GM21360 (cell line): Measurements from ENCODE around the gene CIRBP.

Experiments
- ATAC-seq: cut with Tn5 transposase; IDR thresholded peaks from one replicate; pipeline ENCODE4 v1.9.1; 2021; ENCODE audit warnings: mild to moderate bottlenecking, moderate library complexity; ENCODE audit not compliant: unreplicated experiment

Gene CIRBP

DNA sequence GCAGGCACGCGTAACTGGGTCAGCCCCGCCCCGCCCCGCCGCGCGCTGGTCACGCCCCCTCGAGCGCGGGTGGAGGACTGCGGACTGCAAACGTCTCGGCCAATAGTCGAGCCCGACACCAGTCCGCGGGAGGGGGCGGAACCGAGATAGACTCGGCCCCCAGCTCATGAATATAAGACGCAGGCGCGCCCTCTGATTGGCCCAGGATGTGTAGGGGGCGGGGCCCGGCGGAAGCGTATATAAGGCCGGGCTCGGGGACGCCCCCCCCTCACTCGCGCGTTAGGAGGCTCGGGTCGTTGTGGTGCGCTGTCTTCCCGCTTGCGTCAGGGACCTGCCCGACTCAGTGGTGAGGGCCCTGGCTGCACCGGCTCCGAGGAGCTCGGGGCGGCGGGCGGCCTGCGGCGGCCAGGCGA is at the start of gene CIRBP:
Gene CIRBP (plus strand): TSS at position 268 of the 413 bp plus-strand sequence. CDS start 1,602 bp downstream, outside the sequence.
- peak; percentile 44 for ATAC-seq

GRCh38 chr19:1219786-1220476 is 49.2 kb upstream of the CIRBP start:
- no peak for ATAC-seq

DNA sequence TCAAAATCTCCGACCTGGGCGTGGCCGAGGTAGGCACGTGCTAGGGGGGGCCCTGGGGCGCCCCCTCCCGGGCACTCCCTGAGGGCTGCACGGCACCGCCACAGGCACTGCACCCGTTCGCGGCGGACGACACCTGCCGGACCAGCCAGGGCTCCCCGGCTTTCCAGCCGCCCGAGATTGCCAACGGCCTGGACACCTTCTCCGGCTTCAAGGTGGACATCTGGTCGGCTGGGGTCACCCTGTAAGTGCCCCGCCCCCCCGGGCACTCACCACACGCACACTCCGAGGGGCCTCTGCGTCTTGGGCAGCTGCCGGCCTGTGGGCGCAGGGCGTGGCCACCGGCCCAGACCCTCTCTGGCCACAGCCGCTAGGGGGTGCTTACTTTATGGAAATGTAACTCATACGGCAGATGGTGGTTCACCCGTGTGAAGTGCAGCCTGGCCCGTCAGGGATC is 48.6 kb upstream of the CIRBP start:
- no peak for ATAC-seq

- ATAC-seq: no peak
Measured at GRCh38 chr19:1220976-1221903, 47.9 kb upstream of the CIRBP start.

DNA sequence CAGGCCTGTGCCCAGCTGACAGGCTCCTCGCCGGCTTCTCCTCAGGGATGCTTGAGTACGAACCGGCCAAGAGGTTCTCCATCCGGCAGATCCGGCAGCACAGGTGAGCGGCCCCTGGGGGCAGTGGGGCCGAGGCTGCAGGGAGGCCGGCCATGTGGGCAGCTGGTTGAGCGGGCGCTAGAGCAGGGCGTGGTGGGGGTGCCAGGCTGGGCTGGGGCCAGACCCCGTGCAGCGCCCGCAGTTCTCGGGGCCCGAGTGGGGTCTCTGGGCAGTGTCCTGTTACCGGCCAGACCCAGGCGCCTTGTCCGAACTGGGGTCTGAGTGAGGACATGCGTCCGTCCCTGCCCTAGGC is 47.3 kb upstream of the CIRBP start:
- ATAC-seq: no peak

- ATAC-seq: no peak
Measured at GRCh38 chr19:1222394-1222793, 46.7 kb upstream of the CIRBP start.

DNA sequence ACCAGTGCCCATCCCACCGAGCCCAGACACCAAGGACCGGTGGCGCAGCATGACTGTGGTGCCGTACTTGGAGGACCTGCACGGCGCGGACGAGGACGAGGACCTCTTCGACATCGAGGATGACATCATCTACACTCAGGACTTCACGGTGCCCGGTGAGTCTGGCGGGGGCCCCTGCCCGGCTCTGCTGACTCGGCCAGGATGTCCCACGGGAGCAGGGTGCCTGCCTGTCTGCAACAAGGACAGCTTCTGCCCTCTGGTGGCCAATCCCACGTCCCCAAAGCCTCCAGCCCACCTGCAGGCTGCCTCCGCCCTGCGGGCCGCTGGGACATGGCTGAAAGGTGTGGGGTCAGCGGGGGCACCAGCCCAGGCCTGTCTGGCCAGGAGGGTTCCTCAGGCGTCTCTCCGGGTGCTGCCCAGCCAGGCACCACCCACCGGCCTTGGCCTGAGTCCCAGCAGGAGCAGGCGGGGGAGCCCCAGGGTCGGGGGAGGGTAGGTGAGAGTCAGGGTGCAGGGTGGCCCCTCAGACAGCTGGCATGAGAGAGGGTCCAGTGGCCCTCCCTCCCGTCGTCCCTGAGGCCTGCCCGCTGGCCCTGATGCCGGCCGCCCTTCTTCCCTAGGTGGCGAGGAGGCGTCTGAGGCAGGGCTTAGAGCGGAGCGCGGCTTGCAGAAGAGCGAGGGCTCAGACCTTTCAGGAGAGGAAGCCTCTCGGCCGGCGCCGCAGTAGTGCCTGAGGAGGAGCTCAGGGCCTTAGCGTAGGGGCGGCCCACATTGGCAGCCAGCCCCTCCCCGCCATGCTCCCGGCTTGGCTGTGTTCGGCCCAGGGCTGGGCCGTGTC is 45.9 kb upstream of the CIRBP start:
- ATAC-seq: no peak

DNA sequence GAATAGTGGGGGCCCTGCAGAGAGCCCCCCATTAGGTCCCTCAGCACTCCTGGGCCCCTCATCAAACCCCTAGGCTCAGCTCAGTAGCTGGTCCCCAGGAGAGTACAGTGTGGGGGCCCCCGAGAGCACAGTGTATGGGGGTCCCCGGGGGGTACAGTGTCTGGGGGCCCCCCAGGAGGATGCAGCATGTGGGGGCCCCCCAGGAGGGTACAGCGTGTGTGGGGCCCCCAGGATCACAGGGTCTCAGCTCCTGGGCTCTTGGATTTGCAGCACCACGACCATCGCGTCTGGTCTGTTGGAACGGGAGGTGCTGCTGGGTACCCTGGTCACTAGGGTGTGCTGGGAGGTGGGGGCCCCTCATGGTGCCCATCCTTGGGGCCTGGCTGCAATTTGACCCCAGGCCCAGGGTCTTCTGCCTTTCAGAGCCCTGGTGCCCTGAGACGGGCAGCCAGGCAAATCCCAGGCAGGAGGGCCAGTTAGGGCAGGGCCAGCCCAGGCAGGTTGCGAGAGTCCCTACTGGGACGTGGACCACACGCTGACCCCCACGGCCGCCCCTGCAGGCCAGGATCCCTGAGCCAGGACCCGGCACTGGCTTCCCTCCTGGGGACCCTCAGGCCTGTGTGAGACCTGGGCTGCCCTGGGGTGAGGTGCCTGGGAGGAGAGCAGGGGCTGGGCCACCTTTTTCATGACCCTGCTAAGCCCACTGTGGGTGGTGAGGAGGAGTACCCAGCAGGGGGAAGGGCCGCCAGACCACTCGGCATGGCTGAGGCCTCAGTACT is 44.9 kb upstream of the CIRBP start:
- no peak for ATAC-seq

GRCh38 chr19:1224847-1225246 is 44.3 kb upstream of the CIRBP start:
- ATAC-seq: no peak

DNA sequence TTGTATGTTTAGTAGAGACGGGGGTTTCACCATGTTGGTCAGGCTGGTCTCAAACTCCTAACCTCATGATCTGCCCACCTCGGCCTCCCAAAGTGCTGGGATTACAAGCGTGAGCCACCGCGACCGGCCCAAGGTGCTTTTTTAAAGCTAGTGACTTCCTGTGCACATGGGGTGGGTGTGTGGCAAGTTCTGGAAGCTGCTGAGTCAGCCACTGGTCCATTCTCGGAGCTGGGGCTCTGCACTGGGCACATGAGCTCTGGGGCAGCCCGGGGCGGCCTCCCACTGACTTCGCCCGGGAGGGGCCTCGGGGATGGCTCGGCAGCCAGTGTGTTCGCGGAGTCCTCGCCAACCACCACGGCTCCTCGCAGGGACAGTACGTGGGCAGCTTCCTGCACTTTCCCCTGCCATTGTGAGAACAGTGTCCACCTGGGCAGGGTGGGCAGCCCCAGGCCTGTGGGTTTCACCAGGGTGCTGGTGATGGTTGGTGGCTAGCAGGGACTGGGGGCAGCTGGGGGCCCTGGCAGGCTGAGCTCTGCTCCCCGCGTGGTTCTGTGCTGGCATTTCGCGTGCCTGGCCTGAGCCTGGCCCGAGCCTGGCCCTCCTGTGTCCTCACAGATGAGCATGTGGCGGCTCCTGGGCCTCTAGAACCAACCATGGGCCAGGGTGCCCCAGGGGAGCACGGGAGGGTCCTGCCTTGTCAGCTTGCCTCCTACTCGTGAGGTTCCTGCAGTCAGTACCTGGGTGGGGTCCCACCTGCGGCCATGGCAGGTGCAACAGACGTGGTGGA is 43.5 kb upstream of the CIRBP start:
- ATAC-seq: no peak

GRCh38 chr19:1226227-1226518 is 43.0 kb upstream of the CIRBP start:
- no peak for ATAC-seq

DNA sequence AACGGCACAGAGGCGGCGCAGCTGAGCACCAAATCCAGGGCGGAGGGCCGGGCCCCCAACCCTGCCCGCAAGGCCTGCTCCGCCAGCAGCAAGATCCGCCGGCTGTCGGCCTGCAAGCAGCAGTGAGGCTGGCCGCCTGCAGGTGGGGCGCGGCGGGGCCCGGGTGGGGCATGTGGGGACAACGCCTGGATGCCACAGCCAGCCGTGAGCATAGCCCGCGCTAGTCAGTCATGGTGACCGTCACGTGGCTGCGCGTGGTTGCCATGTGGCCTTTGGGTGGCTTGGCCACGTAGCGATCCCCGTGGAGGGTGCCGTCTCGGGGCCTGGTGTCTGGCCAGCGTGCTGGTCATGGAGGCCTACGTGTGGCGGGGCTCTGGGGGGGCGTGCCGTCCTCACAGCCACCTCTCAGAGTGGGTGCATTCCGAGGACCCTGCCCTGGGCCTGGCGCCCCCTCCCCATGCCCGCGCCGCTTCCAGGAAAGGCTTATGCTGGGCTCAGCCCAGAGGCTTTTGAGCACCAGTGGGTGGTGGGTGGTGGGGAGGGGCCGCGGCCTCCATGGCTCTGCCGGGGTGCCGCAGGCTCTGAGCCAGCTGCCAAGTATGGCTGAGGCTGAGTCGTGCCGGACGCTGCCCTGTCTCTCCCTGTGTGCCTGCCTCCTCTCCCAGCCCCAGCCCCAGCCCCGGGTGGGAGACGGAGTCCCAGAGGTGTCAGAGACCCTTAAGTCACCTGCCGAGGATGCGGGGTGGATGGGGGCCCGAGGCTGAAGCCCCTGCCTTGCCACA is 42.4 kb upstream of the CIRBP start:
- ATAC-seq: no peak

DNA sequence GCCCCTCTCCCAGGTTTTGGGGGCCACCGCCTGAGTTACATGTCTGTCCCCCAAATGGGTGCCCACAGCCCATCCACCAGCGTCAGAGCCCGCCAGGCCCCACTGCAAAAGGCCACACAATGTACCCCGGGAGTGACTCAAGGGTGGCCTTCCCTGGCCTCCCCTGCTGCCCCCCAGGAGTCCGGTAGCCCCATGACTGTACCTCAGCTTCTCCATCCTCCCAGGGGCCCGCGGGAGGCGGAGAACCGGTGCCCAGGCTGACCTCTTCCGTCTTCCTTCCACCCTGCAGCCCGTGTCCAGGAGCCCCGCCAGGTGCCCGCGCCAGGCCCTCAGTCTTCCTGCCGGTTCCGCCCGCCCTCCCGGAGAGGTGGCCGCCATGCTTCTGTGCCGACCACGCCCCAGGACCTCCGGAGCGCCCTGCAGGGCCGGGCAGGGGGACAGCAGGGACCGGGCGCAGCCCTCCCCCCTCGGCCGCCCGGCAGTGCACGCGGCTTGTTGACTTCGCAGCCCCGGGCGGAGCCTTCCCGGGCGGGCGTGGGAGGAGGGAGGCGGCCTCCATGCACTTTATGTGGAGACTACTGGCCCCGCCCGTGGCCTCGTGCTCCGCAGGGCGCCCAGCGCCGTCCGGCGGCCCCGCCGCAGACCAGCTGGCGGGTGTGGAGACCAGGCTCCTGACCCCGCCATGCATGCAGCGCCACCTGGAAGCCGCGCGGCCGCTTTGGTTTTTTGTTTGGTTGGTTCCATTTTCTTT is 41.7 kb upstream of the CIRBP start:
- no peak for ATAC-seq

DNA sequence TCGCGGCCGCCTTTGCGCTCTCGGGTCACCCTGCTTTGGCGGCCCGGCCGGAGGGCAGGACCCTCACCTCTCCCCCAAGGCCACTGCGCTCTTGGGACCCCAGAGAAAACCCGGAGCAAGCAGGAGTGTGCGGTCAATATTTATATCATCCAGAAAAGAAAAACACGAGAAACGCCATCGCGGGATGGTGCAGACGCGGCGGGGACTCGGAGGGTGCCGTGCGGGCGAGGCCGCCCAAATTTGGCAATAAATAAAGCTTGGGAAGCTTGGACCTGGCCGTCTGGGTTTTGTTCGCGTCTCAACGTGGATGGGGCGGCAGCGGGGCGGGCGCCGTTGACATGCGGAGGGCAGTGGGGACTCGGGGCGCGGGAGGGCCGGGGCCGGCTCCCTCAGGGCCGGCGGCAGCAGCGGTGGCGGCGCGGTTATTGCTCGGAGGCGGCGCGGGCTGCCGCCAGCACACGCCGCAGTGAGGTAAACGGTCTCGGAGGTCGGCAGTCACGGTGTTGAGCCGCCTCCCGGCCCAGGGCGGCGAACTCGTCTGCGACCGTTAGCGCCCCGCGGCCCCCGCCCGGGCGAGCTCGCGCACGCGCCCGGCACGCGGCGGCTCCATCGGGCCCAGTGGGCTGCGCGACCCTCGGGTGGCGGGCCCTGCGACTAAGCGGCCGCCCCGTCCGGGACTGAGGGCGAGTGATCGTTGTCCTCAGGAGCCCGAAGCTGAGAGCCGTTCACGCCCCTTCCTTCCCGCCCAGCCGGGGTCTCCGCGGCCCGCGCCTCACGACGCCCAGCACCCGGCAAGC is 40.8 kb upstream of the CIRBP start:
- ATAC-seq: no peak

GRCh38 chr19:1229056-1229923 is 39.8 kb upstream of the CIRBP start:
- ATAC-seq: no peak

DNA sequence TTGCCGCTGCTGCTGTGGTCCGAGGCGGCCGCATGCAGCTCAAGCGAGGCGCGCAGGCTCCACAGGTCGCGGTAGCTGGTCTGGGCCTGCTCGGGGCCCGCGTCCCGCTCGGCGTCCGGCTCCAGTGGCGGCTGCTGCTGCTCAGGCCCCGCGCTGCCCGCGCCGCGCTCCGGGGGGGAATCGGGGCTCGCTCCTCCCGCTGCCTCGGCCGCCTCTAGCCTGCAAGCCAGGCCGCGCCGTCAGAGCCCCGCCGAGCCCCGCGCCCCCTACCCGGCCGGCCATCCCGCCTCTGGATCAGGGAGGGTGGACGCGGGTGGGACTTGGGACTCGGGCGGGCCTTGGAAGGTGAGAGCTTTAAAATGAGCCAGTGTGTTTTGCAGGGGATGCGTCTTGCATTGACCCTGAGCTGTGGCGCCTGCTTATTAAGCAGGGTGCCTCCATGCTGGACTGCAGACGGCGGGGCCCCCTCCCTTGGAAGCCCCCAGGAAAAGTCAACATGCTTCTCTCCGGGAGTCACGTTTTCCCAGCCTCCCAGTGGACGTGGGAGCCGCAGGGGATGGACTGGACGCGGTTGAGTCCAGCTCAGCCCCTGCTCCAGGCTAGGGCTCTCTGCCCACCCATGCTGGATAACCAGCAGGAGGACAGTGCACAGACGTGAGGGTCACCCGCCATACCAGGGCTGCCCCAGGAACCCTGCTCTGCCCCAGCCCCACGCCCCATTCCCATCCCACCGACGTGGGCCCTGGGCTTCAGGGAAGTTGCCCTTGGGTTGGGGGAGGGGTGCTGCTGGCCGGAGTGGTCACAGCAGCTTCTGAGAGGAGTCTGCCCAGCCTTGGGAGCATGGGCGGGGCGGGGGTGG is 39.0 kb upstream of the CIRBP start:
- no peak for ATAC-seq
